ENCODE data around the gene DAP.
"Not testable (repeated sequence)": the region's sequence is repeated elsewhere in the genome, so short reads cannot be mapped to it uniquely, and the experiment has no call there.

Gene DAP

DNA sequence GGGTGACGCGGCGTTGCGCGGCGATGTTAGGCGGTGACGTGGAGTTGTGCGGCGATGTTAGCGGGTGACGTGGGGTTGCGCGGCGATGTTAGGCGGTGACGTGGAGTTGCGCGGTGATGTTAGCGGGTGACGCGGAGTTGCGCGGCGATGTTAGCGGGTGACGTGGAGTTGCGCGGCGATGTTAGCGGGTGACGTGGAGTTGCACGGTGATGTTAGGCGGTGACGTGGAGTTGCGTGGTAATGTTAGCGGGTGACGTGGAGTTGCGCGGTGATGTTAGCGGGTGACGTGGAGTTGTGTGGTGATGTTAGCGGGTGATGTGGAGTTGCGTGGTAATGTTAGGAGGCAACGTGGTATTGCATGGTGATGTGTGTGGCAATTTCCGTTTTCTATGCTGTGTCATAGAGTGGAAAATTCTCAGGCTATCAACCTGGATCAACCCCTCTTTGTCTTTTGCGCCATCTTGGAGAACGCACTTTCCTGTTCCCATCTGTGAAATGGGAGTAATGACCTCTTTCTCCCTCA is 121.1 kb downstream of the DAP start:
- WGBS (ENCODE audit: extremely low coverage, insufficient coverage, low lambda C conversion rate) = 100% methylated on average over 2 of the region's 48 CpGs
- Histone ChIP-seq H3K79me1 (ENCODE audit: low read length) (peaks cover 1% of the 10 kb centered on the region), H3K27ac (ENCODE audit: low read depth, low read length) (no peak overlapping the region), H3K4me2 (ENCODE audit: low read length) (no peak overlapping the region), H3K9ac (ENCODE audit: low read length) (no peak overlapping the region), H3K36me3 (ENCODE audit: control insufficient read depth, insufficient read depth, low read length) (no peaks in the 10 kb centered on the region), H2BK5ac (ENCODE audit: low read length) (no peak overlapping the region), H2BK120ac (ENCODE audit: low read depth, low read length) (no peak overlapping the region), H3K56ac (ENCODE audit: low read length) (no peak overlapping the region), H3K4ac (ENCODE audit: low read depth, low read length) (no peak overlapping the region), H3K27me3 (ENCODE audit: insufficient read depth, low read length, poor library complexity) (no peaks in the 10 kb centered on the region), H4K5ac (ENCODE audit: low read length) (no peak overlapping the region), H4K8ac (ENCODE audit: low read depth, low read length) (no peak overlapping the region), H2AK5ac (ENCODE audit: low read length) (no peak overlapping the region), H3K79me2 (ENCODE audit: control insufficient read depth, insufficient read depth, low read length) (peaks cover 2% of the 10 kb centered on the region), H2BK15ac (replicated peaks; ENCODE audit: low read depth) (no peak overlapping the region), H3K18ac (ENCODE audit: low read length) (no peak overlapping the region), H3K4me1 (ENCODE audit: control insufficient read depth, low read depth, low read length) (peaks cover 6% of the 10 kb centered on the region), H3K4me3 (ENCODE audit: low read length) (no peak overlapping the region), H3K23ac (ENCODE audit: low read length) (no peak overlapping the region)
- DNase-seq = no peak

- not testable (repeated sequence) for DNase-seq; H3K9ac ChIP-seq (ENCODE audit: low read length); H3K4ac ChIP-seq (ENCODE audit: low read depth, low read length); H3K27ac ChIP-seq (ENCODE audit: low read depth, low read length); H3K18ac ChIP-seq (ENCODE audit: low read length); H3K27me3 ChIP-seq (ENCODE audit: insufficient read depth, low read length, poor library complexity); H2AK5ac ChIP-seq (ENCODE audit: low read length); H3K36me3 ChIP-seq (ENCODE audit: control insufficient read depth, insufficient read depth, low read length); H2BK15ac ChIP-seq (replicated peaks; ENCODE audit: low read depth); H3K4me2 ChIP-seq (ENCODE audit: low read length); H3K79me2 ChIP-seq (ENCODE audit: control insufficient read depth, insufficient read depth, low read length); H3K4me3 ChIP-seq (ENCODE audit: low read length); H3K23ac ChIP-seq (ENCODE audit: low read length); H3K56ac ChIP-seq (ENCODE audit: low read length); H4K8ac ChIP-seq (ENCODE audit: low read depth, low read length); H4K5ac ChIP-seq (ENCODE audit: low read length); H3K79me1 ChIP-seq (ENCODE audit: low read length); H2BK5ac ChIP-seq (ENCODE audit: low read length); H2BK120ac ChIP-seq (ENCODE audit: low read depth, low read length); H3K4me1 ChIP-seq (ENCODE audit: control insufficient read depth, low read depth, low read length)
- WGBS (ENCODE audit: extremely low coverage, insufficient coverage, low lambda C conversion rate) = 100% methylated on average over 1 of the region's 48 CpGs
Observed at GRCh38 chr5:10638723-10639122, 122.3 kb downstream of the DAP start.

GRCh38 chr5:10637944-10638343 is 123.1 kb downstream of the DAP start:
- Histone ChIP-seq H2AK5ac (ENCODE audit: low read length) (no peak overlapping the region), H2BK120ac (ENCODE audit: low read depth, low read length) (no peak overlapping the region), H3K36me3 (ENCODE audit: control insufficient read depth, insufficient read depth, low read length) (no peaks in the 10 kb centered on the region), H3K4me3 (ENCODE audit: low read length) (no peak overlapping the region), H4K5ac (ENCODE audit: low read length) (no peak overlapping the region), H3K56ac (ENCODE audit: low read length) (no peak overlapping the region), H3K27ac (ENCODE audit: low read depth, low read length) (no peak overlapping the region), H3K79me1 (ENCODE audit: low read length) (peaks cover 1% of the 10 kb centered on the region), H2BK5ac (ENCODE audit: low read length) (no peak overlapping the region), H2BK15ac (replicated peaks; ENCODE audit: low read depth) (no peak overlapping the region), H4K8ac (ENCODE audit: low read depth, low read length) (no peak overlapping the region), H3K27me3 (ENCODE audit: insufficient read depth, low read length, poor library complexity) (no peaks in the 10 kb centered on the region), H3K79me2 (ENCODE audit: control insufficient read depth, insufficient read depth, low read length) (peaks cover 2% of the 10 kb centered on the region), H3K23ac (ENCODE audit: low read length) (no peak overlapping the region), H3K4ac (ENCODE audit: low read depth, low read length) (no peak overlapping the region), H3K9ac (ENCODE audit: low read length) (peak overlapping the region; percentile 19), H3K18ac (ENCODE audit: low read length) (no peak overlapping the region), H3K4me1 (ENCODE audit: control insufficient read depth, low read depth, low read length) (peaks cover 6% of the 10 kb centered on the region), H3K4me2 (ENCODE audit: low read length) (peak overlapping the region; percentile 31)
- WGBS (ENCODE audit: extremely low coverage, insufficient coverage, low lambda C conversion rate) = no CpG with 5 or more reads among the region's 10 CpGs
- DNase-seq = no peak

DNA sequence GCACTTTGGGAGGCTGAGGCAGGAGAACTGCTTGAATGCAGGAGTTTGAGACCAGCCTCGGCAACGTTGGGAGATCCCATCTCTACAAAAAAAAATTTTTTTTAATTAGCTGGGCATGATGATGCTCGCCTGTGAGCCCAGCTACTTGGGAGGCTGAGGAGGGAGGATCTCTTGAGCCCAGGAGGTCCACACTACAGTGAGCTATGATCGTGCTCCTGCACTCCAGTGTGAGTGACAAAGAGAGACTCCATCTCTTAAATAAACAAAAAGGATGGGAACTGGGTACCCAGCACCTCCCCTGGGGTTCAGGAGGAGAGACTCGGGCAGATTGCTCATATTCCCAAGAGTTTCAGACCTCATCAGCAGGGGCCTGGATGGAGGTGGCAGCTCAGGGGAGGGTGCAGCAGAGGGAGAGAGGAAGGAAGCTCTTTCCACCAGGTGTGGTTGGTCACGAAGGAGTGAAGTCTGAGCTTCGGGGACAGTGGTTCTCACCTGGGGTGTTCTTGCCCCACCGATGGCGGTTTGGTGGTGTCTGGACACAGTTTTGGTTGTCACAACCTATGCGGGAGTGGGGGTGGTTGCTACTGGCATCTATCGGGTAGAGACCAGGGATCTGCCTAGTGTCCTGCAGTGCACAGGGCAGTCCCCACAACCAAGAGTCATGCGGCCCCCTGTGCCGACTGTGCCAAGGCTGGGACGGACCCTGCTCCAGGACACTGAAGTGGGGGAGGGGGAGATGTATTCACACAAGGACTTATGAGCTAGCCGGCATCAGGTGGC is 124.5 kb downstream of the DAP start:
- H3K9ac ChIP-seq (ENCODE audit: low read length) = no peak overlapping the region

GRCh38 chr5:10635867-10636350 is 125.1 kb downstream of the DAP start:
- H4K5ac ChIP-seq (ENCODE audit: low read length) = no peak overlapping the region
- no peak overlapping the region for H2BK120ac ChIP-seq (ENCODE audit: low read depth, low read length)
- no peak overlapping the region for H3K4ac ChIP-seq (ENCODE audit: low read depth, low read length)
- no peak overlapping the region for H3K4me2 ChIP-seq (ENCODE audit: low read length)
- no peaks in the 10 kb centered on the region for H3K27me3 ChIP-seq (ENCODE audit: insufficient read depth, low read length, poor library complexity)
- no peak overlapping the region for H3K27ac ChIP-seq (ENCODE audit: low read depth, low read length)
- peaks cover 1% of the 10 kb centered on the region for H3K79me1 ChIP-seq (ENCODE audit: low read length)
- peaks cover 6% of the 10 kb centered on the region for H3K4me1 ChIP-seq (ENCODE audit: control insufficient read depth, low read depth, low read length)
- H3K23ac ChIP-seq (ENCODE audit: low read length) = no peak overlapping the region
- no peak overlapping the region for H2BK5ac ChIP-seq (ENCODE audit: low read length)
- no peak overlapping the region for H3K4me3 ChIP-seq (ENCODE audit: low read length)
- no peak for DNase-seq
- H3K56ac ChIP-seq (ENCODE audit: low read length) = no peak overlapping the region
- H3K36me3 ChIP-seq (ENCODE audit: control insufficient read depth, insufficient read depth, low read length) = no peaks in the 10 kb centered on the region
- H3K9ac ChIP-seq (ENCODE audit: low read length) = no peak overlapping the region
- WGBS (ENCODE audit: extremely low coverage, insufficient coverage, low lambda C conversion rate) = no CpG with 5 or more reads among the region's 11 CpGs
- no peak overlapping the region for H3K18ac ChIP-seq (ENCODE audit: low read length)
- H2AK5ac ChIP-seq (ENCODE audit: low read length) = no peak overlapping the region
- no peak overlapping the region for H4K8ac ChIP-seq (ENCODE audit: low read depth, low read length)
- H2BK15ac ChIP-seq (replicated peaks; ENCODE audit: low read depth) = no peak overlapping the region
- peaks cover 2% of the 10 kb centered on the region for H3K79me2 ChIP-seq (ENCODE audit: control insufficient read depth, insufficient read depth, low read length)

More for the DNA sequence above, 124.5 kb downstream of the DAP start:
- H3K27me3 ChIP-seq (ENCODE audit: insufficient read depth, low read length, poor library complexity) = no peaks in the 10 kb centered on the region
- no peak overlapping the region for H3K56ac ChIP-seq (ENCODE audit: low read length)
- WGBS (ENCODE audit: extremely low coverage, insufficient coverage, low lambda C conversion rate) = no CpG with 5 or more reads among the region's 15 CpGs
- no peak overlapping the region for H3K4ac ChIP-seq (ENCODE audit: low read depth, low read length)
- no peak overlapping the region for H2BK120ac ChIP-seq (ENCODE audit: low read depth, low read length)
- no peak for DNase-seq
- no peaks in the 10 kb centered on the region for H3K36me3 ChIP-seq (ENCODE audit: control insufficient read depth, insufficient read depth, low read length)
- H2AK5ac ChIP-seq (ENCODE audit: low read length) = no peak overlapping the region
- no peak overlapping the region for H3K27ac ChIP-seq (ENCODE audit: low read depth, low read length)
- H4K5ac ChIP-seq (ENCODE audit: low read length) = no peak overlapping the region
- H3K4me2 ChIP-seq (ENCODE audit: low read length) = no peak overlapping the region
- H3K23ac ChIP-seq (ENCODE audit: low read length) = no peak overlapping the region
- H3K4me1 ChIP-seq (ENCODE audit: control insufficient read depth, low read depth, low read length) = peaks cover 6% of the 10 kb centered on the region
- peaks cover 1% of the 10 kb centered on the region for H3K79me1 ChIP-seq (ENCODE audit: low read length)
- H3K79me2 ChIP-seq (ENCODE audit: control insufficient read depth, insufficient read depth, low read length) = peaks cover 2% of the 10 kb centered on the region
- H3K18ac ChIP-seq (ENCODE audit: low read length) = no peak overlapping the region
- H4K8ac ChIP-seq (ENCODE audit: low read depth, low read length) = no peak overlapping the region
- H3K4me3 ChIP-seq (ENCODE audit: low read length) = no peak overlapping the region
- H2BK15ac ChIP-seq (replicated peaks; ENCODE audit: low read depth) = no peak overlapping the region
- H2BK5ac ChIP-seq (ENCODE audit: low read length) = no peak overlapping the region

All from mesendoderm (in vitro differentiated cells).